GM18873 (cell line): Measurements from ENCODE around the gene NUTM2F.
"Not testable (repeated sequence)": the region's sequence is repeated elsewhere in the genome, so short reads cannot be mapped to it uniquely, and the experiment has no call there.

ENCODE experiments used
- ATAC-seq: cut with Tn5 transposase; IDR thresholded peaks from one replicate; pipeline ENCODE4 v1.9.1; 2021; ENCODE audit warnings: mild to moderate bottlenecking, moderate library complexity, moderate number of reproducible peaks; ENCODE audit not compliant: unreplicated experiment, low FRiP score

The NUTM2F gene

GRCh38 chr9:94328544-94328943 lies at the start of gene NUTM2F:
NUTM2F (minus strand) TSS chr9:94328644; CDS start chr9:94328623, 21 bp downstream.
- ATAC-seq: not testable (repeated sequence)

- ATAC-seq: not testable (repeated sequence)
These were observed 46.8 kb upstream of the NUTM2F start for GRCh38 chr9:94375197-94375596.

GRCh38 chr9:94374176-94375056 lies 46.0 kb upstream of the NUTM2F start:
- ATAC-seq: peak; percentile 80

- ATAC-seq: not testable (repeated sequence)
These were observed 45.3 kb upstream of the NUTM2F start for GRCh38 chr9:94373779-94374175.

- not testable (repeated sequence) for ATAC-seq
These were observed 41.8 kb upstream of the NUTM2F start for GRCh38 chr9:94370266-94370665.

GRCh38 chr9:94364093-94364614 lies 35.7 kb upstream of the NUTM2F start:
- ATAC-seq: not testable (repeated sequence)

GRCh38 chr9:94357158-94357557 lies 28.7 kb upstream of the NUTM2F start:
- not testable (repeated sequence) for ATAC-seq

GRCh38 chr9:94351901-94352723 lies 23.7 kb upstream of the NUTM2F start:
- ATAC-seq: not testable (repeated sequence)

GRCh38 chr9:94348754-94349153 lies 20.3 kb upstream of the NUTM2F start:
- not testable (repeated sequence) for ATAC-seq

GRCh38 chr9:94347451-94347850 lies 19.0 kb upstream of the NUTM2F start:
- not testable (repeated sequence) for ATAC-seq

- ATAC-seq: not testable (repeated sequence)
These were observed 13.3 kb upstream of the NUTM2F start for GRCh38 chr9:94341703-94342102.

GRCh38 chr9:94340750-94341149 lies 12.3 kb upstream of the NUTM2F start:
- not testable (repeated sequence) for ATAC-seq

GRCh38 chr9:94339657-94340056 lies 11.2 kb upstream of the NUTM2F start:
- not testable (repeated sequence) for ATAC-seq

GRCh38 chr9:94338723-94339122 lies 10.3 kb upstream of the NUTM2F start:
- ATAC-seq: not testable (repeated sequence)

GRCh38 chr9:94336445-94336844 lies 8.0 kb upstream of the NUTM2F start:
- ATAC-seq: not testable (repeated sequence)

GRCh38 chr9:94325583-94325982 lies 2.9 kb downstream of the NUTM2F start:
- not testable (repeated sequence) for ATAC-seq

GRCh38 chr9:94323153-94323798 lies 5.2 kb downstream of the NUTM2F start:
- not testable (repeated sequence) for ATAC-seq

GRCh38 chr9:94322342-94322940 lies 6.0 kb downstream of the NUTM2F start:
- ATAC-seq: not testable (repeated sequence)

GRCh38 chr9:94317949-94318657 lies 10.3 kb downstream of the NUTM2F start:
- not testable (repeated sequence) for ATAC-seq
